NCI-H82 treated with DMSO at 0.1 percent for 48 hours (cell line): Measurements from ENCODE around the gene FRMPD4.

Source experiments
- DNase-seq: peaks from one replicate; lab custom pipeline; 2025; ENCODE audit not compliant: unreplicated experiment; lab: John Stamatoyannopoulos, UW

FRMPD4 gene

GRCh38 chrX:12210196-12210815 lies 72.0 kb downstream of the FRMPD4 start:
- DNase-seq = no peak

- DNase-seq = no peak
These were observed 72.7 kb downstream of the FRMPD4 start for GRCh38 chrX:12210971-12211370.

GRCh38 chrX:12223650-12224049 lies 85.4 kb downstream of the FRMPD4 start:
- no peak for DNase-seq

GRCh38 chrX:12225107-12225506 lies 86.8 kb downstream of the FRMPD4 start:
- peak; percentile 11 for DNase-seq

GRCh38 chrX:12227412-12228041 lies 89.3 kb downstream of the FRMPD4 start:
- no peak for DNase-seq

GRCh38 chrX:12228862-12229261 lies 90.6 kb downstream of the FRMPD4 start:
- no peak for DNase-seq

- no peak for DNase-seq
These were observed 91.7 kb downstream of the FRMPD4 start for GRCh38 chrX:12229986-12230385.

GRCh38 chrX:12234534-12235329 lies 96.5 kb downstream of the FRMPD4 start:
- no peak for DNase-seq

- DNase-seq = no peak
These were observed 97.9 kb downstream of the FRMPD4 start for GRCh38 chrX:12236156-12236555.

- no peak for DNase-seq
These were observed 98.9 kb downstream of the FRMPD4 start for GRCh38 chrX:12237131-12237530.

- DNase-seq = no peak
These were observed 99.5 kb downstream of the FRMPD4 start for GRCh38 chrX:12237771-12238170.

- DNase-seq = no peak
These were observed 101.2 kb downstream of the FRMPD4 start for GRCh38 chrX:12239356-12240082.

GRCh38 chrX:12240491-12240890 lies 102.2 kb downstream of the FRMPD4 start:
- no peak for DNase-seq

- DNase-seq = no peak
These were observed 102.8 kb downstream of the FRMPD4 start for GRCh38 chrX:12241026-12241425.

- no peak for DNase-seq
These were observed 107.7 kb downstream of the FRMPD4 start for GRCh38 chrX:12245650-12246645.

GRCh38 chrX:12249997-12250396 lies 111.7 kb downstream of the FRMPD4 start:
- no peak for DNase-seq

GRCh38 chrX:12263211-12263610 lies 124.9 kb downstream of the FRMPD4 start:
- no peak for DNase-seq

GRCh38 chrX:12269484-12269883 lies 131.2 kb downstream of the FRMPD4 start:
- DNase-seq = no peak

- DNase-seq = no peak
These were observed 139.9 kb downstream of the FRMPD4 start for GRCh38 chrX:12278151-12278550.

GRCh38 chrX:12282991-12283390 lies 144.7 kb downstream of the FRMPD4 start:
- DNase-seq = no peak
